B cell (primary cell): ENCODE data around the gene TTC28. TPM values are rescaled to one million over a fixed set of nuclear protein-coding genes. Genes with fewer than 3 reads are reported as not detected.

Source experiments
- ATAC-seq: fragments of 200-7000 bp; cut with Tn5 transposase; one replicate; pipeline ENCODE4 v1.10.0; 2021; ENCODE audit warnings: low read depth, mild to moderate bottlenecking, moderate number of reproducible peaks, moderate library complexity
- CTCF ChIA-PET: fragments of 350-600 bp; sonication (Branson Sonifier 250); formaldehyde crosslinking; loops from one replicate; lab custom pipeline; 2021; ENCODE audit warnings: antibody characterized with exemption, inconsistent platforms; lab: Charles Lee
- POLR2A ChIA-PET: fragments of 350-600 bp; sonication (Branson Sonifier 250); formaldehyde crosslinking; loops from one replicate; lab custom pipeline; 2021; ENCODE audit warnings: antibody characterized with exemption; lab: Charles Lee
- DNase-seq: peaks from one replicate; pipeline ENCODE4 v3.0.0; 2013
- H2AFZ ChIP-seq: 2 replicates; pipeline ENCODE4 v1.6.1; 2012; ENCODE audit warnings: mild to moderate bottlenecking, low read depth, low read length; ENCODE audit not compliant: insufficient read depth, poor library complexity, severe bottlenecking
- H3K27ac ChIP-seq, 2 donors: 1 replicate in 1 of 2; 2 replicates in 1 of 2; pipeline ENCODE4 v1.5.1; 2012 to 2013; ENCODE audit warnings: low read length in 2 of 2, mild to moderate bottlenecking in 2 of 2, moderate library complexity in 1 of 2
- H3K27me3 ChIP-seq, 4 experiments: fragments of 200-600 bp in 1 of 4; sonication (generic) in 1 of 4; replicated peaks in 1 of 4; 1 replicate in 2 of 4; 2 replicates in 2 of 4; pipeline versions ENCODE4 v1.6.1 to v1.7.0; 2013 to 2016; ENCODE audit warnings: low read length in 3 of 4, mild to moderate bottlenecking in 2 of 4, mixed read lengths in 1 of 4, moderate library complexity in 1 of 4; ENCODE audit not compliant: insufficient read depth in 4 of 4, control insufficient read depth in 3 of 4; ENCODE audit errors: control extremely low read depth in 1 of 4
- H3K36me3 ChIP-seq, 2 experiments: replicated peaks in 1 of 2; 1 replicate in 1 of 2; 2 replicates in 1 of 2; pipeline versions ENCODE4 v1.6.1 to v1.7.1; 2013; ENCODE audit warnings: low read length in 1 of 2; ENCODE audit not compliant: insufficient read depth in 2 of 2, control insufficient read depth in 1 of 2; ENCODE audit errors: control extremely low read depth in 1 of 2, extremely low read depth in 1 of 2
- H3K4me1 ChIP-seq, 2 donors: fragments of 200-600 bp in 1 of 2; sonication (generic) in 1 of 2; 1 replicate in 1 of 2; 2 replicates in 1 of 2; pipeline versions ENCODE4 v1.5.1 to v1.6.1; 2013 to 2017; ENCODE audit warnings: low read length in 2 of 2; ENCODE audit not compliant: control insufficient read depth in 2 of 2, insufficient read depth in 2 of 2
- H3K4me2 ChIP-seq: replicated peaks from 2 replicates; pipeline ENCODE3; 2012; ENCODE audit warnings: mild to moderate bottlenecking, low read depth, low read length; ENCODE audit not compliant: poor library complexity, severe bottlenecking
- H3K4me3 ChIP-seq, 5 experiments: fragments of 200-600 bp in 1 of 5; sonication (generic) in 1 of 5; 1 replicate in 3 of 5; 2 replicates in 2 of 5; pipeline versions ENCODE4 v1.5.1 to v1.7.0; 2011 to 2016; ENCODE audit warnings: low read length in 4 of 5, mild to moderate bottlenecking in 4 of 5, low read depth in 2 of 5, control low read depth in 1 of 5, moderate library complexity in 1 of 5; ENCODE audit not compliant: insufficient read depth in 1 of 5; ENCODE audit errors: control extremely low read depth in 1 of 5, extremely low read depth in 1 of 5
- H3K79me2 ChIP-seq: fragments of 200-600 bp; sonication (generic); one replicate; pipeline ENCODE4 v1.6.0; 2016; ENCODE audit warnings: low read length; ENCODE audit not compliant: control insufficient read depth, insufficient read depth
- H3K9ac ChIP-seq: fragments of 200-600 bp; sonication (generic); 2 replicates; pipeline ENCODE4 v1.6.1; 2017; ENCODE audit warnings: mild to moderate bottlenecking, low read length, moderate library complexity
- H3K9me3 ChIP-seq, 3 donors: one replicate each; pipeline versions ENCODE4 v1.6.1 to v1.7.1; 2013; ENCODE audit warnings: low read length in 2 of 3; ENCODE audit not compliant: control insufficient read depth in 2 of 3, insufficient read depth in 1 of 3; ENCODE audit errors: control extremely low read depth in 1 of 3
- H4K20me1 ChIP-seq: 2 replicates; pipeline ENCODE4 v1.6.0; 2012; ENCODE audit warnings: mild to moderate bottlenecking, low read length; ENCODE audit not compliant: insufficient read depth, control insufficient read depth, poor library complexity, severe bottlenecking
- H3K27ac Mint-ChIP-seq: one replicate; pipeline ENCODE4 v1.8.0; 2021; ENCODE audit warnings: mixed read lengths
- H3K27me3 Mint-ChIP-seq: one replicate; pipeline ENCODE4 v1.8.0; 2021; ENCODE audit warnings: mixed read lengths
- H3K4me1 Mint-ChIP-seq: one replicate; pipeline ENCODE4 v1.8.0; 2021; ENCODE audit warnings: mixed read lengths
- H3K4me3 Mint-ChIP-seq: one replicate; pipeline ENCODE4 v1.8.0; 2021; ENCODE audit warnings: mixed read lengths
- H3K9me3 Mint-ChIP-seq: one replicate; pipeline ENCODE4 v1.8.0; 2022; ENCODE audit warnings: mixed read lengths; ENCODE audit not compliant: insufficient read depth
- CTCF ChIP-seq: fragments of 200-600 bp; IDR thresholded peaks from one replicate; pipeline ENCODE4 v1.8.0; 2022; ENCODE audit warnings: antibody characterized with exemption, mild to moderate bottlenecking
- EZH2 ChIP-seq: IDR thresholded peaks from 2 replicates; pipeline ENCODE4 v1.6.1; 2012; ENCODE audit warnings: borderline replicate concordance, low read depth, mild to moderate bottlenecking, moderate library complexity, low read length; ENCODE audit not compliant: insufficient read depth, poor library complexity, severe bottlenecking
- whole genome bisulfite sequencing: methylation state at CpG from one replicate; pipeline ENCODE4 v1.1.5; 2013; ENCODE audit warnings: missing lambda C conversion rate; ENCODE audit not compliant: insufficient coverage; 5-methylcytosine and 5-hydroxymethylcytosine counted together
- intact Hi-C: fragments of 100-400 bp; cut with micrococcal nuclease; formaldehyde crosslinking; loops from one replicate; pipeline ENCODE4 v1.10.0; 2022
- polyA plus RNA-seq: library from polyadenylated mRNA; depleted of rRNA; stranded (reverse); fragments of >200 nt; gene quantifications from 2 replicates; pipeline ENCODE4 v1.2.3, GENCODE V29; 2012
- total RNA-seq, 2 donors: library from RNA; stranded (reverse); fragments of 120-200 nt in 1 of 2; gene quantifications; 1 replicate in 1 of 2; 2 replicates in 1 of 2; pipeline versions ENCODE4 v1.2.3 to v1.2.4, GENCODE V29; 2013 to 2022

Gene TTC28
- total and polyA plus RNA-seq, 2 donors (not counting 1 experiment from before 2014, with no cell fraction given): 4.5 to 7.3 TPM

GRCh38 chr22:28260619-28261018, 419.0 kb downstream of the TTC28 start:
- POLR2A ChIA-PET: no interaction called here
- H3K27ac Mint-ChIP-seq: no peak overlapping the region
- Histone ChIP-seq H3K9me3 (no peaks in the 10 kb centered on the region), H4K20me1 (no peaks in the 10 kb centered on the region), H3K27me3 (no peaks in the 10 kb centered on the region), H2AFZ (no peak overlapping the region), H3K4me3 (no peak overlapping the region), H3K9ac (no peak overlapping the region), H3K27ac (no peak overlapping the region), H3K79me2 (no peaks in the 10 kb centered on the region), H3K4me2 (no peak overlapping the region), H3K4me1 (no peaks in the 10 kb centered on the region), H3K36me3 (no peaks in the 10 kb centered on the region)
- no peak overlapping the region for H3K4me3 Mint-ChIP-seq
- WGBS: 100% methylated on average over 1 of the region's 2 CpGs
- H3K27me3 Mint-ChIP-seq: no peaks in the 10 kb centered on the region
- no peaks in the 10 kb centered on the region for H3K9me3 Mint-ChIP-seq
- no peaks in the 10 kb centered on the region for H3K4me1 Mint-ChIP-seq
- TF ChIP-seq CTCF (no peak), EZH2 (no peak)
- ATAC-seq: no peak
- intact Hi-C loops: no loop called here
- CTCF ChIA-PET: no interaction called here
- no peak for DNase-seq

- DNase-seq (no peak), ATAC-seq (no peak)
- no peak overlapping the region for H3K4me2 ChIP-seq
- ChIA-PET POLR2A (no interaction called here), CTCF (no interaction called here)
- no peak for TF ChIP-seq CTCF
- TF ChIP-seq EZH2: no peak
- intact Hi-C loops: no loop called here
- H3K4me1 ChIP-seq: no peaks in the 10 kb centered on the region
- no peaks in the 10 kb centered on the region for H3K4me1 Mint-ChIP-seq
- H4K20me1 ChIP-seq: no peaks in the 10 kb centered on the region
- H3K4me3 ChIP-seq: no peak overlapping the region
- H3K27ac Mint-ChIP-seq: no peak overlapping the region
- peaks cover 2% of the 10 kb centered on the region for H3K27me3 Mint-ChIP-seq
- H3K27ac ChIP-seq: no peak overlapping the region
- H3K27me3 ChIP-seq: peaks cover 0 to under 1% (median 0%) of the 10 kb centered on the region in 4 experiments
- no peaks in the 10 kb centered on the region for H3K9me3 ChIP-seq
- no peaks in the 10 kb centered on the region for H3K36me3 ChIP-seq
- no peak overlapping the region for H3K4me3 Mint-ChIP-seq
- WGBS: no CpG with 5 or more reads among the region's 2 CpGs
- H3K9ac ChIP-seq: no peak overlapping the region
- H3K9me3 Mint-ChIP-seq: no peaks in the 10 kb centered on the region
- no peak overlapping the region for H2AFZ ChIP-seq
- H3K79me2 ChIP-seq: no peaks in the 10 kb centered on the region
Observed at GRCh38 chr22:28259774-28260312, 419.8 kb downstream of the TTC28 start.
